Measurements from ENCODE around the gene PRIMPOL.
"Not testable (repeated sequence)": the region's sequence is repeated elsewhere in the genome, so short reads cannot be mapped to it uniquely, and the experiment has no call there.

Gene PRIMPOL

DNA sequence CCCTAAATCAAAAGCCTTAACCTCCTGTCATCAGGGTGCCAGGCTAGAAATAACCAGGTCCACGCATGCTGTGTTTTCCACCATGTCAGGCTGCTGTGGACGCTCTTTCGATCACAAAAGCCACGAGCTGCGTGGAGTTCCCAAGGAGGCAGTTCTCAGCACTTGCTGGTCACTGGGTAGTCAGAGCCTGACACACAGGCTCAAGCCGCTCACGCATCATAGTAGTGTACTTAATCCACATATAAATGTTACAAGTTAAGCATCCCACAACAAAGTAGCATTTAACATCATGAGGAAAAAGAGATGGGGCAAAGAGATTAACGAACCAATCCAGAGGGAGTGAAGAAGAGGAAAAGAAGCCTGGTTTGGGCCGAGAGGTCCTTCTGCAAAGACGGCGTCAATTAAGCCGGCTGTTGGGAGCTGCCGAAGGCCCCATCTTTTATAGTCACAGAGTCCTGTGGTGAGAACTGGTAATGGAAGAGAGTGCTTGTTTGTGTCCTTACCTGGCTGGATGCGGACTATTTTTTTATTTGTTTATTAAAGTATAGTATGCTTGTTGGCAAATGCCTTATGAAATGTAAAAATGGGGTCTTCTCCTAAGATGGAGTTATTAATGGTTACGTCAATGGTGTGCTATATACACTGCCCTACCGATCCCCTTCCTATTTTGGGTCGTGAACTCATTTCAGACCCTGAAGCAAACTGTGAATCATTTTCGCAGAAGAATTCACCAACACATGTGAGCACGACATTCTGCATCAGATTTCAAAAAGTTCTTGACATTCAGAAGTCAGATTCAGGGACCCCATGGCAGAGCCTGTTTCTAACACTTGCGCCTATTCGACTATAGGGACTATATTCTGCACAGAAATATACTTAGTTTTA is 675 bp downstream of the PRIMPOL start:
- TF ChIP-seq, protein P1, sequence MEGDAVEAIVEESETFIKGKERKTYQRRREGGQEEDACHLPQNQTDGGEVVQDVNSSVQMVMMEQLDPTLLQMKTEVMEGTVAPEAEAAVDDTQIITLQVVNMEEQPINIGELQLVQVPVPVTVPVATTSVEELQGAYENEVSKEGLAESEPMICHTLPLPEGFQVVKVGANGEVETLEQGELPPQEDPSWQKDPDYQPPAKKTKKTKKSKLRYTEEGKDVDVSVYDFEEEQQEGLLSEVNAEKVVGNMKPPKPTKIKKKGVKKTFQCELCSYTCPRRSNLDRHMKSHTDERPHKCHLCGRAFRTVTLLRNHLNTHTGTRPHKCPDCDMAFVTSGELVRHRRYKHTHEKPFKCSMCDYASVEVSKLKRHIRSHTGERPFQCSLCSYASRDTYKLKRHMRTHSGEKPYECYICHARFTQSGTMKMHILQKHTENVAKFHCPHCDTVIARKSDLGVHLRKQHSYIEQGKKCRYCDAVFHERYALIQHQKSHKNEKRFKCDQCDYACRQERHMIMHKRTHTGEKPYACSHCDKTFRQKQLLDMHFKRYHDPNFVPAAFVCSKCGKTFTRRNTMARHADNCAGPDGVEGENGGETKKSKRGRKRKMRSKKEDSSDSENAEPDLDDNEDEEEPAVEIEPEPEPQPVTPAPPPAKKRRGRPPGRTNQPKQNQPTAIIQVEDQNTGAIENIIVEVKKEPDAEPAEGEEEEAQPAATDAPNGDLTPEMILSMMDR (IDR thresholded peaks at IDR 0.05; ENCODE audit: low read depth, low read length, missing control alignments) = no peak
- DNase-seq (ENCODE audit: low read depth) = no peak
- peak overlapping the region; percentile 66 for H3K4me3 ChIP-seq (ENCODE audit: low read depth, low read length)

DNA sequence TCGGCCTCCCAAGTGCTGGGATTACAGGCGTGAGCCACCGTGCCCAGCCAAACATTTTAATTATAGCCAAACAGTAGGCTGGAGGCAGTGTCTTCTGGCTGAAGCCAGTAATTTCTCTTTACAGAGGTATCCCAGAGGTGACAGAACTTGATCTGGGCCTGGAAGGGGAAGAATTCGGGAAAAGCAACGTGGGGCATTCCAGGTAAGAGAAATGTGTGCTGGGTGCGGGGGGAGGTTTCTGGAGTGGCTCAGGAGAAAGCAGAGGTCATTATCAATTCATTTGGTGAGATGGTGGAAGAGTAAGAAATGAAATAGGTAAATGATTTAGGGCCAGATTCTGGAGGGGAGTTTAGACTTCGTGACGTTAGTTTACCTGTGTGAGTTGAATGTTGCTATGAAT is 2.4 kb downstream of the PRIMPOL start:
- H3K4me3 ChIP-seq (ENCODE audit: low read depth, low read length) = no peak overlapping the region
- TF ChIP-seq, protein P1 (IDR thresholded peaks at IDR 0.05; ENCODE audit: low read depth, low read length, missing control alignments) = no peak
- DNase-seq (ENCODE audit: low read depth) = no peak

- H3K4me3 ChIP-seq (ENCODE audit: low read depth, low read length); DNase-seq (ENCODE audit: low read depth): not testable (repeated sequence)
Observed at GRCh38 chr4:184652681-184653080, 3.1 kb downstream of the PRIMPOL start.

GRCh38 chr4:184653650-184654049 is 4.1 kb downstream of the PRIMPOL start:
- TF ChIP-seq, protein P1 (IDR thresholded peaks at IDR 0.05; ENCODE audit: low read depth, low read length, missing control alignments) = no peak
- H3K4me3 ChIP-seq (ENCODE audit: low read depth, low read length) = no peak overlapping the region
- no peak for DNase-seq (ENCODE audit: low read depth)

- TF ChIP-seq, protein P1 (IDR thresholded peaks at IDR 0.05; ENCODE audit: low read depth, low read length, missing control alignments) = no peak
- H3K4me3 ChIP-seq (ENCODE audit: low read depth, low read length) = no peak overlapping the region
- DNase-seq (ENCODE audit: low read depth) = no peak
Observed at GRCh38 chr4:184655889-184656869, 6.6 kb downstream of the PRIMPOL start.

GRCh38 chr4:184657144-184657543 is 7.6 kb downstream of the PRIMPOL start:
- TF ChIP-seq, protein P1 (IDR thresholded peaks at IDR 0.05; ENCODE audit: low read depth, low read length, missing control alignments) = no peak
- no peak overlapping the region for H3K4me3 ChIP-seq (ENCODE audit: low read depth, low read length)
- DNase-seq (ENCODE audit: low read depth) = no peak

DNA sequence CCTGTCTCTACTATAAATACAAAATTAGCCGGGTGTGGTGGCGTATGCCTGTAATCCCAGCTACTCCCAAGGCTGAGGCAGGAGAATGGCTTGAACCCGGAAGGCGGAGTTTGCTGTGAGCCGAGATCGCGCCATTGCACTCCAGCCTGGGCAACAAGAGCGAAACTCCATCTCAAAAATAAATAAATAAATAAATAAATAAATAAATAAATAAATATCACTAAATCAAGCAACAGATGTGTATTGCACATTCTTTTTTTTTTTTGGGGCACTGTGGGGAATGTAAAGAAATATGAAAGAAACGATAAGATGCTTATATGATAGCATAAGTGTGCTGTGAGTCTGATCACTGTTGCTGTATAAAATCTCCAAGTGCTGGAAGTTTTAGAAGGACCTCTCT is 8.3 kb downstream of the PRIMPOL start:
- DNase-seq (ENCODE audit: low read depth); H3K4me3 ChIP-seq (ENCODE audit: low read depth, low read length): not testable (repeated sequence)
